Stimulated activated naive CD8-positive, alpha-beta T cell treated with anti-CD3 and anti-CD28 coated beads, Interleukin-15, amount 100 ng/mL, for 72 hours (primary cell): Measurements from ENCODE around the gene TTC6.
"Not testable (repeated sequence)": the region's sequence is repeated elsewhere in the genome, so short reads cannot be mapped to it uniquely, and the experiment has no call there.

Experiments
- ATAC-seq: fragments of 150-1000 bp; cut with Tn5 transposase; 2 replicates; pipeline ENCODE4 v1.10.0; 2021; ENCODE audit warnings: mild to moderate bottlenecking, moderate library complexity
- DNase-seq, 2 donors: peaks; one replicate each; pipeline ENCODE4 v3.0.0; 2021 to 2022
- H3K27ac Mint-ChIP-seq, 2 donors: one replicate each; pipeline ENCODE4 v1.8.0; 2022; ENCODE audit warnings: mild to moderate bottlenecking in 2 of 2, mixed read lengths in 2 of 2, moderate library complexity in 2 of 2
- H3K27me3 Mint-ChIP-seq: one replicate; pipeline ENCODE4 v1.8.0; 2022; ENCODE audit warnings: mixed read lengths
- H3K4me1 Mint-ChIP-seq: one replicate; pipeline ENCODE4 v1.8.0; 2022; ENCODE audit warnings: mild to moderate bottlenecking, mixed read lengths
- H3K4me3 Mint-ChIP-seq, 2 donors: one replicate each; pipeline ENCODE4 v1.8.0; 2022; ENCODE audit warnings: mild to moderate bottlenecking in 2 of 2, mixed read lengths in 2 of 2, moderate library complexity in 1 of 2
- H3K9me3 Mint-ChIP-seq, 2 donors: one replicate each; pipeline ENCODE4 v1.8.0; 2022; ENCODE audit warnings: mixed read lengths in 2 of 2

The TTC6 gene

GRCh38 chr14:37594971-37595808 is at the start of gene TTC6, which contains the start of gene FOXA1:
Gene TTC6, plus strand, starts transcription at chr14:37595629. Its CDS starts 26,436 bp downstream, at chr14:37622065.
Gene FOXA1, minus strand, starts transcription at chr14:37595249. Its CDS starts 277 bp downstream, at chr14:37594972.
- Mint-ChIP-seq H3K27ac (peak within 1 kb of the TSS; percentile 89 to 93), H3K9me3 (peaks cover 13 to 23% of the 10 kb centered on the region in 2 donors), H3K4me3 (peak within 1 kb of the TSS; percentile 81 to 87), H3K4me1 (peaks cover 61% of the 10 kb centered on the region), H3K27me3 (peaks cover 97% of the 10 kb centered on the region)
- ATAC-seq (peak; percentile 28), DNase-seq (no peak)

GRCh38 chr14:37546621-37547447 is 48.6 kb upstream of the TTC6 start:
- no peaks in the 10 kb centered on the region for H3K4me1 Mint-ChIP-seq
- no peak overlapping the region for H3K27ac Mint-ChIP-seq
- H3K9me3 Mint-ChIP-seq = no peaks in the 10 kb centered on the region
- no peak for DNase-seq
- H3K4me3 Mint-ChIP-seq = no peak overlapping the region
- no peaks in the 10 kb centered on the region for H3K27me3 Mint-ChIP-seq
- ATAC-seq = no peak

GRCh38 chr14:37550511-37550910 is 44.9 kb upstream of the TTC6 start:
- ATAC-seq = no peak
- Mint-ChIP-seq H3K27me3 (no peaks in the 10 kb centered on the region), H3K27ac (no peak overlapping the region), H3K9me3 (peaks cover 7 to 9% of the 10 kb centered on the region in 2 donors), H3K4me3 (no peak overlapping the region), H3K4me1 (no peaks in the 10 kb centered on the region)
- DNase-seq = no peak

- DNase-seq (no peak), ATAC-seq (no peak)
- Mint-ChIP-seq H3K4me1 (no peaks in the 10 kb centered on the region), H3K27me3 (no peaks in the 10 kb centered on the region), H3K4me3 (no peak overlapping the region), H3K27ac (no peak overlapping the region), H3K9me3 (peaks cover 7 to 9% of the 10 kb centered on the region in 2 donors)
These were observed 44.3 kb upstream of the TTC6 start for GRCh38 chr14:37551119-37551518.

- Mint-ChIP-seq H3K9me3 (peaks cover 19% of the 10 kb centered on the region in 2 donors), H3K27me3 (no peaks in the 10 kb centered on the region), H3K4me1 (no peaks in the 10 kb centered on the region), H3K27ac (no peak overlapping the region), H3K4me3 (no peak overlapping the region)
- DNase-seq (no peak), ATAC-seq (no peak)
These were observed 41.4 kb upstream of the TTC6 start for GRCh38 chr14:37553935-37554550.

- not testable (repeated sequence) for ATAC-seq, H3K27me3 Mint-ChIP-seq, H3K4me1 Mint-ChIP-seq, H3K27ac Mint-ChIP-seq, H3K4me3 Mint-ChIP-seq, DNase-seq
- peaks cover 20 to 21% of the 10 kb centered on the region in 2 donors for H3K9me3 Mint-ChIP-seq
These were observed 39.8 kb upstream of the TTC6 start for GRCh38 chr14:37555596-37555995.

- Mint-ChIP-seq H3K27me3 (no peaks in the 10 kb centered on the region), H3K27ac (no peak overlapping the region), H3K9me3 (peaks cover 15 to 21% of the 10 kb centered on the region in 2 donors), H3K4me3 (no peak overlapping the region), H3K4me1 (no peaks in the 10 kb centered on the region)
- no peak for DNase-seq
- no peak for ATAC-seq
These were observed 36.7 kb upstream of the TTC6 start for GRCh38 chr14:37558740-37559139.

GRCh38 chr14:37559386-37559785 is 36.0 kb upstream of the TTC6 start:
- Mint-ChIP-seq H3K27ac (no peak overlapping the region), H3K9me3 (peaks cover 10 to 14% of the 10 kb centered on the region in 2 donors), H3K4me1 (no peaks in the 10 kb centered on the region), H3K4me3 (no peak overlapping the region), H3K27me3 (no peaks in the 10 kb centered on the region)
- ATAC-seq = no peak
- DNase-seq = no peak

GRCh38 chr14:37563189-37563588 is 32.2 kb upstream of the TTC6 start:
- ATAC-seq = no peak

GRCh38 chr14:37565550-37565949 is 29.9 kb upstream of the TTC6 start:
- no peak overlapping the region for H3K27ac Mint-ChIP-seq
- H3K4me1 Mint-ChIP-seq = no peaks in the 10 kb centered on the region
- no peaks in the 10 kb centered on the region for H3K9me3 Mint-ChIP-seq
- H3K4me3 Mint-ChIP-seq = no peak overlapping the region
- no peaks in the 10 kb centered on the region for H3K27me3 Mint-ChIP-seq
- DNase-seq = no peak
- no peak for ATAC-seq

More at GRCh38 chr14:37563189-37563588, 32.2 kb upstream of the TTC6 start:
- H3K9me3 Mint-ChIP-seq = peaks cover 5 to 7% of the 10 kb centered on the region in 2 donors
- H3K4me1 Mint-ChIP-seq = no peaks in the 10 kb centered on the region
- H3K27ac Mint-ChIP-seq = no peak overlapping the region
- H3K4me3 Mint-ChIP-seq = no peak overlapping the region
- no peak for DNase-seq
- no peaks in the 10 kb centered on the region for H3K27me3 Mint-ChIP-seq

GRCh38 chr14:37566811-37567371 is 28.5 kb upstream of the TTC6 start:
- Mint-ChIP-seq H3K4me1 (no peaks in the 10 kb centered on the region), H3K27me3 (peaks cover 3% of the 10 kb centered on the region), H3K9me3 (peaks cover 0 to 5% of the 10 kb centered on the region in 2 donors), H3K27ac (no peak overlapping the region), H3K4me3 (no peak overlapping the region)
- no peak for DNase-seq
- ATAC-seq = no peak

- no peak for ATAC-seq
These were observed 25.7 kb upstream of the TTC6 start for GRCh38 chr14:37569729-37570128.

GRCh38 chr14:37571391-37571790 is 24.0 kb upstream of the TTC6 start:
- no peak for DNase-seq
- Mint-ChIP-seq H3K4me1 (no peaks in the 10 kb centered on the region), H3K4me3 (no peak overlapping the region)

More at GRCh38 chr14:37569729-37570128, 25.7 kb upstream of the TTC6 start:
- Mint-ChIP-seq H3K4me3 (no peak overlapping the region), H3K27me3 (peaks cover 10% of the 10 kb centered on the region), H3K9me3 (peaks cover 6 to 9% of the 10 kb centered on the region in 2 donors), H3K4me1 (no peaks in the 10 kb centered on the region), H3K27ac (no peak overlapping the region)
- DNase-seq = no peak

GRCh38 chr14:37573356-37573755 is 22.1 kb upstream of the TTC6 start:
- peaks cover 9 to 18% of the 10 kb centered on the region in 2 donors for H3K9me3 Mint-ChIP-seq
- H3K27ac Mint-ChIP-seq = no peak overlapping the region
- ATAC-seq (no peak), DNase-seq (no peak)
- H3K4me3 Mint-ChIP-seq = no peak overlapping the region
- H3K4me1 Mint-ChIP-seq = no peaks in the 10 kb centered on the region
- H3K27me3 Mint-ChIP-seq = peaks cover 10% of the 10 kb centered on the region

More at GRCh38 chr14:37571391-37571790, 24.0 kb upstream of the TTC6 start:
- Mint-ChIP-seq H3K27ac (no peak overlapping the region), H3K9me3 (peaks cover 9% of the 10 kb centered on the region in 2 donors), H3K27me3 (peaks cover 10% of the 10 kb centered on the region)
- no peak for ATAC-seq

GRCh38 chr14:37579274-37579673 is 16.2 kb upstream of the TTC6 start:
- Mint-ChIP-seq H3K27me3 (peaks cover 33% of the 10 kb centered on the region), H3K27ac (no peak overlapping the region), H3K4me3 (no peak overlapping the region), H3K9me3 (peaks cover 0 to 25% of the 10 kb centered on the region in 2 donors), H3K4me1 (no peaks in the 10 kb centered on the region)
- DNase-seq (no peak), ATAC-seq (no peak)
